GM19023 (cell line): Measurements from ENCODE around the gene SEC23A.
"Not testable (repeated sequence)": the region's sequence is repeated elsewhere in the genome, so short reads cannot be mapped to it uniquely, and the experiment has no call there.

ENCODE experiments used
- ATAC-seq: cut with Tn5 transposase; IDR thresholded peaks from one replicate; pipeline ENCODE4 v1.9.1; 2021; ENCODE audit warnings: mild to moderate bottlenecking, moderate library complexity; ENCODE audit not compliant: unreplicated experiment

SEC23A gene

GRCh38 chr14:39102969-39103957 lies at the start of gene SEC23A:
SEC23A (minus strand) TSS chr14:39103235; CDS start chr14:39096118, 7,117 bp downstream.
- peak; percentile 94 for ATAC-seq

GRCh38 chr14:39145266-39145966 lies 42.4 kb upstream of the SEC23A start:
- ATAC-seq = no peak

- not testable (repeated sequence) for ATAC-seq
These were observed 40.2 kb upstream of the SEC23A start for GRCh38 chr14:39143226-39143625.

GRCh38 chr14:39141623-39142022 lies 38.6 kb upstream of the SEC23A start:
- not testable (repeated sequence) for ATAC-seq

DNA sequence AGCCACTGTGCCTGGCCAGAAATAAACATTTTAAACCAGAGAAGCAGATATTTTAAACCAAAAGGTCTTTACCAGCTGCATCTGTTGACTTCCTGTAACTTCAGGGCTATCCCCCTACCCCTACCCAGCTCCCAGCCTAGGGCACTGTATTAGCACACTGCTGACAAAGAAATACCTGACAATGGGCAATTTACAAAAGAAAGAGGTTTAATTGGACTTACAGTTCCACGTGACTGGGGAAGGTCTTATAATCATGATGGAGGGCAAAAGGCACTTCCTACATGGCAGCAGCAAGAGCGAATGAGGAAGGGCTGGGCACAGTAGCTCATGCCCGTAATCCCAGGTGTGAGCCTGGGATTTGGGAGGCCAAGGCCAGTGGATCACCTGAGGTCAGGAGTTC lies 37.1 kb upstream of the SEC23A start:
- no peak for ATAC-seq

DNA sequence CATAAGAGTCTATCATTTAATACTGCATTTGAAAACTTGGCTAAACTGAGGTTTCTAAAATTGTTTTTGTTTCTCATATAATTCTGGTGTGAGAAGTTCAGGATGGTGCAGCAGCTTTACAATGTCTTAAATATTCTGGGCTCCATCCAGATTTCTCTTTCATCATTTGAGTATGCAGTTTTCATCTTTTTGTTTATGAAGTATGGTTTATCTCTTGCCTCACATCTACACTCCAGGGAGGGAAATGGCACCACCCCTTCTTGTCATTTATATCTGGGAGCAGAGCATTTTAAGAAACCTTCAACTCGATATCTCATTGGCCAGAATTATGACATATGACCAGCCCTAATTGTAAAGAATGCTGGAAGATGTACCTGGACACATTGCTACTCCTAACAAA lies 35.4 kb upstream of the SEC23A start:
- ATAC-seq = no peak

DNA sequence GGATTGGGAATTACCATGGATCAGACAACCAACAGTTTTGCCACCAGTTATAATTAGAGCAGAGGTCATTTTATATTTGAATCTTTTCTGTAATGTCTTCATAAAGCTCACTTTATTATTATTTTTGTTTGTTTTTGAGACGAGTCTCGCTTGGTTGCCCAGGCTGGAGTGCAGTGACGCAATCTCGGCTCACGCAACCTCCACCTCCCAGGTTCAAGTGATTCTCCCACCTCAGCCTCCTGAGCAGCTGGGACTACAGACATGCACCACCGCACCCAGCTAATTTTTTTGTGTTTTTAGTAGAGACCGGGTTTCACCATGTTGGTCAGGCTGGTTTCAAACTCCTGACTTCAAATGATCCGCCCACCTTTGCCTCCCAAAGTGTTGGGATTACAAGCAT lies 34.8 kb upstream of the SEC23A start:
- ATAC-seq = not testable (repeated sequence)

- ATAC-seq = no peak
These were observed 19.5 kb upstream of the SEC23A start for GRCh38 chr14:39122330-39123138.

DNA sequence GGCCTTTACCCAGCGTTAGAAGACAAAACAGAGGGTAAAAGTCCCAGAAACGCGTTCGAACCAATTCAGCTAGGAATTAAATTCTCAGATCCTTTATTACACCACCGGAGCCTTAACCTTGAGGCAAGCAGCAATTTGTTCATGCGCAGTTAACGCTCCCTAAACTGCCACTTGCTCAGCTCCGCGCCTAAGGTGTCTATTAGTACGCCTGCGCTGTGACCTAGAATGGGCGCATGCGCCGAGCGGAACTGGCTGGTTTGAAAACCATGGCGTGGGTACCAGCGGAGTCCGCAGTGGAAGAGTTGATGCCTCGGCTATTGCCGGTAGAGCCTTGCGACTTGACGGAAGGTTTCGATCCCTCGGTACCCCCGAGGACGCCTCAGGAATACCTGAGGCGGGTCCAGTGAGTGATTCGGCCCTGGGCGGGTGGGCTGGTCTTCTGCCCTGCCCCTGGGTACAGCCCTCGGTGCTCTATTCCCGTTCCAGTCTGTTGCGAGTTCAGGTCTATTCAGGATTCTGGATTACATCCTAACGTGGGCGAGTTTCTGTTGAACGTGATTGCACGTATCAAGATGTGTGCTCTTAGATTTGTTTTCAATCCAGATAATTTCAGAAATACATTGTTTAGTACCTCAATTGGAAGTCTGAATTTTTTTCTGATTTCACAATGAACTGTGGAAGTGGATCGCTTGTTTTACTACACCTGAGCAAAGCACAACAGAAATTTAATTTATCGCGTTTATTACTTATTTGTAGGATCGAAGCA lies 11.2 kb upstream of the SEC23A start, which contains the start of gene GEMIN2:
Gene GEMIN2 (plus strand): TSS at position 251 of the 766 bp plus-strand sequence. CDS start 16 bp downstream, at position 267.
- peak; percentile 90 for ATAC-seq

DNA sequence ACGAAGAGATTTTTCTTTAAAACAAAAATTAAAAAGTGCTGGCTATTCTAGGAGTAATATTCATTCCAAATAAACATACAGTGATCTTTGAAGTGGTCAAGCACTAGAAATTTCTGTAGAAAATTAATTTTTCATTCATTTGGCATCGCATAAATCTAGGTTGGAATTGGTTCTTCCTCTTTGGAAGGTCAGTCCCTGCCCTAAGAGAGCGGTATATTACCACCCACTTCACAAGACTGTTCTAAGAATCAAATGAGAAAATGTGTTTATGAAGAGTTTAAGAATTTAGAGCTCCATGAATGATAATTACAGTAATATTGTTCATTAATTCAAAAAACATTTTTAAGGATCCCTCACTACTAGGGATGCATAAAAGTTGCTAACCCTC lies 10.6 kb upstream of the SEC23A start:
- no peak for ATAC-seq

DNA sequence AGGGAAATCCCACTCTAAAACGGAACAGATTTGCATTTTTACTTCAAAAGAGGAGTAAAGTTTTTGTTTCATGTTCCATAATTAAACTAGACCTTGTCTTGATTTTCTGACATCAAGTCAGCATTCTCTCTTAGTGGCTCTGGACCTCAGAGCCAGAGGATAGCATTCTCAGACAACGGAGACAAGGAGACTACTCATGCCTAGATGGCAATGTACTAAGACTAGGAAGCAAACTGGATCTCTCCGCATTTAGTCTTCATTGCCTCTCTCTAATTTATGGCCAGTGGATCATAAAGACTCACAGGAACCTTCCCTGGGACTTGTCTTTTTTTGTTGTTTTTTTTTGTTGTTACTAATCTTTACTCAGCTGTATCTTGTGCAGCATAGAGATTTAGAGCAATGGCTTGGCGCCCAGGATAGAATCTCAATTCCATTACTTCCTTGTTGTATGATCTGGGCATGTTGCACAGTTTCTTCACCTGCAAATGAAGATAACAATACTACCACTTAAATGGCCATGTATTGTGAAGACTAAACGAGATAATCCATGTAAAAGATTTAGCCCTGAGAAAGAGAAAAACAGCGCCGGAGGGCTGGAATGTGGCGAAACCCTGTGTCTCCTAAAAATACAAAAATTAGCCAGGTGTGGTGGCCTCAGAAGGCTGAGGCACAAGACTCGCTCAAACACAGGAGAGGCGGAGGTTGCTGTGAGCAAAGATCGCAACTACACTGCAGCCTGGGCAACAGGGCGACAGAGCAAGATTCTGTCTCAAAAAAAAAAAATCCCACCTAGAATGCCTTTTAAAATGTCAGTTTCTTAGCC lies 7.1 kb upstream of the SEC23A start:
- no peak for ATAC-seq

DNA sequence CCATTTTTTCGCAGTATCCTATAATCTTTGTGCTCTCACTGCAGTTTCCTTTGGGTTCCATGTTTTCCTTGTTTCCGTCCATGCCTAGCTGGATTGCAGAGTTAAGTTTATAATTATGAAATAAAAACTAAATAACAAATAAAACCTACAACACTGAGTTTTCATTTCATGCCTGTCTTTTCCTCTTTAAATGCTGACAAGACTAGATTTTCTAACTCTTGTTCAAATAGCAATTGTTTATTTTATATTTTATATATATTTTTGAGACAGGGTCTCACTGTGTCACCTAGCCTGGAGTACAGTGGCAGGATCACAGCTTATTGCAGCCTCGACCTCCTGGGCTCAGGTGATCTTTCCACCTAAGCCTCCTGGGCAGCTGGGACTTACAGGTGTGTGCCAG lies 5.8 kb upstream of the SEC23A start:
- ATAC-seq = no peak

- ATAC-seq = no peak
These were observed 4.6 kb upstream of the SEC23A start for GRCh38 chr14:39107591-39107996.

DNA sequence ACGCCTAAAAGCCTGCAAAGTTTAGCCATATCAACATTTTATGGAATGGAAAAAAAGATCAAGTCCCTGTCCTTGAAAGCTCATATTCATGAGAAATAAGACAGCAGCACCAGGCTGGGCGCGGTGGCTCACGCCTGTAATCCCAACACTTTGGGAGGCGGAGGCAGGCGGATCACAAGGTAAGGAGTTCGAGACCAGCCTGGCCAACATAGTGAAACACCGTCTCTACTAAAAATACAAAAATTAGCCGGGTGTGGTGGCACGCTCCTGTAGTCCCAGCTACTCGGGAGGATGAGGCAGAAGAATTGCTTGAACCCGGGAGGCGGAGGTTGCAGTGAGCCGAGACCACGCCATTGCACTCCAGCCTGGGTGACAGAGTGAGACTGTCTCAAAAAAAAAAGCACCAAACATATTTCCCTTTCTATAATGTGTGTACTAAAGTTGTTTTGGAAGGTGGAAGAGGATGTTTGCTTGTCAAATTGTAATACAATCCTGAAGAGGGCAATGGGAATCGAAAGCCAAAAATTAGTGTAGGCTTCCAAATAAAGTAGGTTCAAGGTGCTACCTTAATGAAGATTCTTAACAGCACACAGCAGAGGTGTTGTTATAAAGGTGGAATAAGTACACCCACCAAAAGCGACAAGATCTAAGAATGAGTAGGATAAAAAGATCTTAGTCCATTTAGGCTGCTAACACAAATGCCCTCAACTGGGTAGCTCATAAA lies 1.2 kb upstream of the SEC23A start:
- not testable (repeated sequence) for ATAC-seq

GRCh38 chr14:39102265-39102968 lies 618 bp downstream of the SEC23A start:
- peak; percentile 18 for ATAC-seq

DNA sequence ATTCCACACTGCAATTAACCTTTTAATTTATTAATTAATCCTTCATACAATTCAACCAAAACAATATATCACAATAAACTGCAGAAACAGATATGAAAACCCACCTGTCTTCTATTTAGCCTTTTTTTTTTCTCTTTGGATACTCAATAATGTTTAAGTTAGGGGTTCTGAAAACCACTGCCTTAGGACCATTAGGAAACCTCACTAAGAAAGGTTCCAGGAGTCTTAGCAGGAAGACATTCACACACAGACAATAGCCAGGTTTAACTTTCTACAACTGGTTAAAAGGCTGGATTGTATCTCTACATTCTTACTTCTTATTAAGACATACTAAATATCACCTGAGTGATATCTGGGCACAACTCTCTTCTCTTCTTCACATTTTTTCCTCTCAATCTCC lies 3.3 kb downstream of the SEC23A start:
- no peak for ATAC-seq

DNA sequence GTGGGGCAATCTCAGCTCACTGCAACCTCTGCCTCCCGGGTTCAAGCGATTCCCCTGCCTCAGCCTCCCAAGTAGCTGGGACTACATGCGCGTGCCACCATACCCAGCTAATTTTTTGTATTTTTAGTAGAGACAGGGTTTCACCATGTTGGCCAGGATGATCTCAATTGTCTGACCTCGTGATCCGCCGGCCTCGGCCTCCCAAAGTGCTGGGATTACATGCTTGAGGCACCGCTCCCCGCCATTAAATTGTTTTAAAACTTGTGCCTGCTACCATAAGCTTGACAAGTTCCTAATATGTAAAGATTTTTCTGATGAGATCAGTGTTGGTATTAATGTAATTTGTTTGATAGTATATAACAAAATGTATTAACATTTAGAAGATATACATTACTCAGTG lies 3.8 kb downstream of the SEC23A start:
- ATAC-seq = not testable (repeated sequence)

DNA sequence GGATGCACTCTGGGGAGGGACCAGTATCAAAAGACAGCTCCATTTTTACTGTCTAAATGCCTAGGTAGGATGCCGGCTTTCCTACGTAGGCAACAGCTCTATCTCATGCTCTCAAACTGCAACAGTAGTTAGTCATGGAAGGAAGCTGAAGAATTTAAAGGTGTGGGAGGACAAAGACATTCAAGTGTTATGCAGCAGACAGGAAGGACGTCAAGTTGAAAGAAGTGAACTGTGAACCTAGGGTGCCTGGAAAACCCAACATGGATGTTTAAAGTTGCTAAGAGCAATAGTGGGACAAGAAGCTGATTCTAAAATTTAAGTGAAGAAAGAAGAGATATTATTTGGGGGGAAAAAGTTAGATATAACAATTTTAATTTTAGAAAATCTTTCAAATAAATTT lies 5.9 kb downstream of the SEC23A start:
- ATAC-seq = no peak
